Body of pancreas (tissue), 4 donors: Measurements from ENCODE around the gene YJU2.

Experiments used
- POLR2A ChIP-seq, 3 donors: fragments of 450-650 bp; IDR thresholded peaks; one replicate each; pipeline ENCODE4 v1.6.1; 2016; ENCODE audit warnings: antibody characterized with exemption in 3 of 3, mild to moderate bottlenecking in 2 of 3
- TF ChIP-seq, protein P1 (sequence below), 7 experiments: fragments of 450-650 bp in 4 of 7; fragments of 200-600 bp in 3 of 7; sonication (generic) in 3 of 7; IDR thresholded peaks; one replicate each; pipeline ENCODE4 v1.5.1; 2016 to 2019; ENCODE audit warnings: antibody characterized with exemption in 7 of 7

- TF ChIP-seq POLR2A (IDR thresholded peaks at IDR 0.05): no peak
- TF ChIP-seq, protein P1, sequence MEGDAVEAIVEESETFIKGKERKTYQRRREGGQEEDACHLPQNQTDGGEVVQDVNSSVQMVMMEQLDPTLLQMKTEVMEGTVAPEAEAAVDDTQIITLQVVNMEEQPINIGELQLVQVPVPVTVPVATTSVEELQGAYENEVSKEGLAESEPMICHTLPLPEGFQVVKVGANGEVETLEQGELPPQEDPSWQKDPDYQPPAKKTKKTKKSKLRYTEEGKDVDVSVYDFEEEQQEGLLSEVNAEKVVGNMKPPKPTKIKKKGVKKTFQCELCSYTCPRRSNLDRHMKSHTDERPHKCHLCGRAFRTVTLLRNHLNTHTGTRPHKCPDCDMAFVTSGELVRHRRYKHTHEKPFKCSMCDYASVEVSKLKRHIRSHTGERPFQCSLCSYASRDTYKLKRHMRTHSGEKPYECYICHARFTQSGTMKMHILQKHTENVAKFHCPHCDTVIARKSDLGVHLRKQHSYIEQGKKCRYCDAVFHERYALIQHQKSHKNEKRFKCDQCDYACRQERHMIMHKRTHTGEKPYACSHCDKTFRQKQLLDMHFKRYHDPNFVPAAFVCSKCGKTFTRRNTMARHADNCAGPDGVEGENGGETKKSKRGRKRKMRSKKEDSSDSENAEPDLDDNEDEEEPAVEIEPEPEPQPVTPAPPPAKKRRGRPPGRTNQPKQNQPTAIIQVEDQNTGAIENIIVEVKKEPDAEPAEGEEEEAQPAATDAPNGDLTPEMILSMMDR (IDR thresholded peaks at IDR 0.05): no peak
Observed at GRCh38 chr19:4234142-4234861, 12.6 kb upstream of the YJU2 start.
